Dermis microvascular lymphatic vessel endothelial cell (primary cell): ENCODE results near the gene PRICKLE4. TPM values are rescaled to one million over a fixed set of nuclear protein-coding genes. Genes with fewer than 3 reads are reported as not detected.

Source experiments
- DNase-seq, 2 donors: peaks; one replicate each; pipeline versions ENCODE4 v3.0.0 to v3.0.0-alpha.2; 2010; ENCODE audit warnings: low read depth in 2 of 2
- total RNA-seq: library from RNA; depleted of rRNA; stranded (reverse); fragments of >200 nt; gene quantifications from 2 replicates; pipeline ENCODE4 v1.2.1, GENCODE V29; 2014

PRICKLE4 gene
- 6.4 and 9.5 TPM in 2 replicates for total RNA-seq

DNA sequence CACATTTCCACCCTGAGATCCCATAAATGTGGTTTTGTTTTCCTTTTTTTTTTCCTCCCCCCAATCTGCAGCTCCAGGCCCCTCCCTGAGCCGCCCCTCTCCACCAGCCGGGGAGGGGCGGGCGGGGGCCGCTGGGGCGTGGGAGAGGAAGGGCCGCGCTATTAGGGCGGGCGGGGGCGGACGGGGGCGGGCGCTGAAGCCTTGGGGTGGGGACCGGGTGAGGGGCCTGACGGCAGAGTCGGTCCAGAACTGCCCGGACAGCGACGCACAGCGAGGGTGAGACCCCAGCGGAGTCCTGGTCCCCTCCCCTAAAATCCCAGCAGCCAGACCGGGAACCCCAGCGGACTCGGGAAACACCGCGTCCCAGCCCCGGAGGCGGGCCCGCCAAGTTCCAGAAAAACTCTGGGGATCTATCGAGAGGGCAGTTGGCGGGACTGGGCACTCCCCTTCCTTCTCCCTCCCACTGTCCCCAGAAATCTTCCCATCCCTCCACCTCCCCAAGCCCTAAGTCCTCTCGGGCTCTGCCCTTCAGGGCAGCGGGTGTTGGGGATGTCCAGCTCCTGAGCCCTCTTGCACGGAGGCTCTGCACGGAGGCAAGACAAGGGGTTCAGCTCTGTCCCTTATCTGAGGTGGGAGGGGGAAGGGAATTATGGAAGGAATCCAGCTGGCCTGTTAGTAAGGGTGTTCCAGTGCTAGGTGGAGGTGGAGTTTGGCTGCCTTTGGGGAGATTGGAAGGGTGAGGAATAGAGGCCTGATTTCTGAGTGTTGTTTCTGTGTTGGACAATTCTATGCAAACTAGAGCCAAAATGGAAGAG, at the start of gene PRICKLE4:
PRICKLE4 (plus strand) TSS at position 232 of the 815 bp plus-strand sequence. CDS start 2,692 bp downstream, outside the sequence.
- peak in 1 of 2 donors; percentile 66 for DNase-seq

DNA sequence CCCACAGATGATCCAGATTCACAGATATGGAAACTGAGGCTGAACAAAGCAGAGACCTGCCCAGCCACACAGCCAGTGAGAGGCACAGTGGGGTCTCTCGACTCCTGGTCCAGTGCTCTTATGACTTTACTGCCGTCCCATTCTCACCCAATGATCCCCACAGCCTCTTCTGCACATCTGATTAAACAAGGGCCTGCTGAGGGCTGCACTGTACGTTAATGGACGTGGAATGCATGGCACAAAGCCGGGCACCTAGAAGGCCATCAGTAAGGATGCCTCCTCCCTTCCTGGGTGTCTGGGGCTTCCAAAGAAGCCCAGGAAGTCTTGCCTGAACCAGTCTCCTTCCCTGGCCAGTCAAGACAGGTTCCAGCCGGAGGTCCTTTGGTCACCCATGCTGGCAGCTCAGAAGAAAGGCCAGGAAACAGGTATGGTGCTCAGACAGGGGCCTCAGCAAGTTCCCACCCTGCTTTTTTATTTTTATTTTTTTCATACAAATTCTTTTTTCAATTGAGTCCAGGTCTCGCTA, 49.0 kb upstream of the PRICKLE4 start:
- DNase-seq, result no peak

DNA sequence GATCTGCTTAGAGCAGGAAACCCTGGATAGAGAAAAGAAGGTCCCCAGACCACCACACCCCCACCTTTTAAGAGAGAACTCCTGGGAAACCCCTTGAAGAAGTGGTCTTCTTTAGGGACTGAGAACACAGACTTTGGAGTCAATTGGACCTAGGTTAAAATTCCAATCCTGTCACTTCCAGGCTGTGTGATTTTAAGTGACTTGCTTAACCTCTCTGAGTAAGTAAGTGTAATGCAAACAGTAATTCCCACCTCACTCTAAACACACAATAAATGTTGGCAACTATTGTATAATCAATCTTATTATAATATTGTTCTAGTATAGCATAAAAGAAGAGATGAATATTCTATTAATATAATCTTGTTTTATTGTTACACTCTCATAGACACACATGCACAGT, 48.4 kb upstream of the PRICKLE4 start:
- no peak for DNase-seq

GRCh38 chr6:41732591-41733359, 47.8 kb upstream of the PRICKLE4 start:
- no peak for DNase-seq

- no peak for DNase-seq
Observed at GRCh38 chr6:41733360-41733706, 47.2 kb upstream of the PRICKLE4 start.

- peak; percentile 24 to 75 for DNase-seq
Observed at GRCh38 chr6:41733707-41734665, 46.6 kb upstream of the PRICKLE4 start.

- DNase-seq, result peak; percentile 30 to 84
Observed at GRCh38 chr6:41734666-41735426, 45.7 kb upstream of the PRICKLE4 start.

- peak; percentile 69 to 90 for DNase-seq
Observed at GRCh38 chr6:41735427-41736185, 45.0 kb upstream of the PRICKLE4 start, which contains the start of gene TFEB. Gene TFEB, minus strand, starts transcription at chr6:41735608. Its CDS starts 44,395 bp downstream, at chr6:41691213.

- DNase-seq, result no peak
Observed at GRCh38 chr6:41736186-41736733, 44.3 kb upstream of the PRICKLE4 start.

- no peak for DNase-seq
Observed at GRCh38 chr6:41736800-41737555, 43.6 kb upstream of the PRICKLE4 start.

- no peak for DNase-seq
Observed at GRCh38 chr6:41737591-41738130, 42.9 kb upstream of the PRICKLE4 start.

DNA sequence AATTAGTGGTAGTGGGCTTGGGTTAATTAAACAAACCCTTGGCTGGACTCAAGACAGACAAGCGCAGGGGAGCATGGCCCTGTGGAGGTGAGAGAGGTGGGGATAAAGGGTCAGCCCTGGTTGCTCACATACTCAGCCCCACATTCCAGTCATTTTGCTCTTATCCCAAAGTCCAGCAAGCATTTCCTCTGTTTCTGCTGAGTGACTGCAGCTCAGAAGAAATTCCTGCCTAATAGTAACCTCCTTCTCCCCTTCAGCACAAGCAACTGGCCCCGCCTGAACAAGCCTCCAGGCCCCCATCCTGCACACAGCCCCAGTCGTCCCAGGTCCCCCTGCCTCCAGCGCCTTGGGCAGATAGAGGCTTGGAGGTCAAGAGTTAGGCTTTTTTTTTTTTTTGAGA, 41.5 kb upstream of the PRICKLE4 start:
- DNase-seq, result no peak

DNA sequence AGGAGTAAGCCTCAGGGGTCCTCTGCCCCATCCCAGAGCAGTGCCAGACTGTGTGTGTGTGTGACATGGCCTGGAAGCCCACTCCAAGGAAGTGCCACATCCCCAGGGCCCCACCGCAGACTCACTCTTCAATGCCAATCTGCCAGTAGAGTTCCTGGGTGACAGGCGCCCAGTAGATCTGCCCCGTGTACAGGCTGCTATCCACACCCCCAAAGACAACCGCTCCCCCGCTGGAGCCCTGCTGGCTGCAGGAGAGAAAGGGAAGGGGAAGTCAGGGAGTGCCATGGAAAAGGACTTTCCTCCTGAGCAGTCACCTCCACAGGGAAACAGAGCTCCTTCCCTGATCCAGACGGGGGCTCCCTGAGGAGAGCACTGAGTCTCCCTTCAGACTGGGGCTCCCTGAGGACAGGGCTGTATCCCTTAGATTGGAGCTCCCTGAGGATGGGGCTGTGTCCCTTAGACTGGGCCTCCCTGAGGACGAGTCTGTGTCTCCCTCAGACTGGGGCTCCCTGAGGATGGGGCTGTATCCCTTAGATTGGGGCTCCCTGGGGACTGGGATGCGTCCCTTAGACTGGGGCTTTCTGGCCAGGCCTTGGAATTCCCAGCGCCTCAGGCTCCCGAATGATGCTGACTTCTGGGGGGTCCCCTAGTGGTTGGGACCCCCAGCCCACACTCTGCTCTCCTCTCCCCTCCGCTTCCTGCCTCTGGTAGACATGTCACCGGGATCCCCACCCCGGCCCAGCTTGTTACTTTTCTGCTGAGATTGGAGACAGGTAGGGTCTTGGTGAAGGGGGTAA, 40.0 kb upstream of the PRICKLE4 start:
- DNase-seq, result no peak

- no peak for DNase-seq
Observed at GRCh38 chr6:41741625-41742490, 38.7 kb upstream of the PRICKLE4 start.

DNA sequence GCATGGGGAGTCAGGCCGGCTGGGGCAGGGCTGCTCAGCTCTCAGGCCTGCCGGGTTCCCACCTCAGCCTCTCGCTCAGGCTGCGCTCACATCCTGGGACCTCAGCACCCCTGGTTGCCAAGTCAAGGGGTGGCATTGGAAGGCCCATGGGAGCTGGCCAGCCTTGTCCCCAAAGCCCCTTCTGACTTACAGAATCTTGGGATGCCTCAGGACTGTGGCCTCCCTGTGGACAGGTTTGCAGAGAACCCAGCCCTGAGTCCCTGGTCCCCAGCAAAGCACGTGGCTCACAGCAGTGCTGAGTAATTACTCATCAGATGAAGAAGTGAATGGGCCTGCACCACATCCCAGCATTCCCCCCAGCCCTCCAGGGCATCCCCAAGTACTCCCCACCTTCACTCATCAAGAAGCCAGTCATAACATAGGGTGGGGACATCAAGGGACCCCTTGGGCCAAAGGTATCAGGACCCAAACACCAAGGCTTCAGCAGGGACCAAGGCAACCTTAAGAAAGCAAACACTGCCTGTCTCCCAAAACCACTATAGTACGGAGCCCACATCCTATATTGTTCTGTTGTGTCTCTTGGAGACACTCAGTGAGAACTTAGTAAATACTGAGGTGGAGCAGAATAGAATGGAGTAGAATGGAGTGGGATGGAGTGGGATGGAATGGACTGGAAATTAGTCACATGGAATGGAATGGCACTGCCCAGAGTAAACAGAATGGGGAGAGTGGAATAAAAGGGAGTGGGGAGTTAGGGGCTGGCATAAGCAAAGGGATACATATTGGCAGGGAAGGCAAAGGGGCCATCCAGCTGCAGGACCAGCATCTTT, 37.0 kb upstream of the PRICKLE4 start:
- no peak for DNase-seq
